ENCODE results near the gene COP1.
"Not testable (repeated sequence)": the region's sequence is repeated elsewhere in the genome, so short reads cannot be mapped to it uniquely, and the experiment has no call there.

COP1 gene

GRCh38 chr1:176029609-176030008 is 177.5 kb downstream of the COP1 start:
- DNase-seq (ENCODE audit: low spot score), result no peak
- TF ChIP-seq CTCF (IDR thresholded peaks at IDR 0.05; ENCODE audit: extremely low read depth, missing control alignments), result no peak

- no peak for DNase-seq (ENCODE audit: low spot score)
- TF ChIP-seq CTCF (IDR thresholded peaks at IDR 0.05; ENCODE audit: extremely low read depth, missing control alignments), result no peak
Measured at GRCh38 chr1:176029155-176029554, 177.9 kb downstream of the COP1 start.

GRCh38 chr1:176027934-176028333 is 179.2 kb downstream of the COP1 start:
- DNase-seq (ENCODE audit: low spot score), result not testable (repeated sequence)

- no peak for DNase-seq (ENCODE audit: low spot score)
- TF ChIP-seq CTCF (IDR thresholded peaks at IDR 0.05; ENCODE audit: extremely low read depth, missing control alignments), result no peak
Measured at GRCh38 chr1:176022574-176022973, 184.5 kb downstream of the COP1 start.

GRCh38 chr1:176017722-176018121 is 189.4 kb downstream of the COP1 start:
- peak; percentile 14 for DNase-seq (ENCODE audit: low spot score)
- TF ChIP-seq CTCF (IDR thresholded peaks at IDR 0.05; ENCODE audit: extremely low read depth, missing control alignments), result no peak

- DNase-seq (ENCODE audit: low spot score), result no peak
- no peak for TF ChIP-seq CTCF (IDR thresholded peaks at IDR 0.05; ENCODE audit: extremely low read depth, missing control alignments)
Measured at GRCh38 chr1:176009951-176010350, 197.1 kb downstream of the COP1 start.

GRCh38 chr1:176007756-176008389 is 199.2 kb downstream of the COP1 start:
- DNase-seq (ENCODE audit: low spot score), result not testable (repeated sequence)

- DNase-seq (ENCODE audit: low spot score), result not testable (repeated sequence)
Measured at GRCh38 chr1:175994660-175995059, 212.4 kb downstream of the COP1 start.

GRCh38 chr1:175992825-175993224 is 214.3 kb downstream of the COP1 start:
- not testable (repeated sequence) for DNase-seq (ENCODE audit: low spot score)

GRCh38 chr1:175992202-175992601 is 214.9 kb downstream of the COP1 start:
- DNase-seq (ENCODE audit: low spot score), result not testable (repeated sequence)

Data from GM20000 (cell line).